Brain microvascular endothelial cell (primary cell): ENCODE measurements around the gene TXNRD2.

Experiments used
- DNase-seq: peaks from one replicate; pipeline ENCODE4 v3.0.0-alpha.2; 2020
- H3K27ac ChIP-seq: fragments of 250-450 bp; sonication (Bioruptor Pico); 2 replicates; pipeline ENCODE4 v1.5.1; 2020; ENCODE audit warnings: mild to moderate bottlenecking, moderate library complexity
- H3K27me3 ChIP-seq: fragments of 250-450 bp; sonication (Bioruptor Pico); replicated peaks from 2 replicates; pipeline ENCODE4 v1.5.1; 2020; ENCODE audit warnings: mild to moderate bottlenecking
- H3K36me3 ChIP-seq: fragments of 250-450 bp; sonication (Bioruptor Pico); replicated peaks from 2 replicates; pipeline ENCODE4 v1.5.1; 2020; ENCODE audit warnings: mild to moderate bottlenecking
- H3K4me3 ChIP-seq: 2 replicates; pipeline ENCODE4 v1.5.1; 2011; ENCODE audit warnings: low read depth, mild to moderate bottlenecking, control low read depth, low read length, moderate library complexity
- in situ Hi-C: cut with HindIII; loops from 2 replicates; pipeline ENCODE4 v1.10.0; 2017; ENCODE audit warnings: low sequenced_read_pairs, low pct_ligation_motif_present
- TF ChIP-seq, protein P1 (sequence below): IDR thresholded peaks from 2 replicates; pipeline ENCODE4 v1.5.1; 2011; ENCODE audit warnings: low read depth, mild to moderate bottlenecking, moderate library complexity, low read length, control low read depth, inconsistent platforms; ENCODE audit errors: missing control alignments

Gene TXNRD2

DNA sequence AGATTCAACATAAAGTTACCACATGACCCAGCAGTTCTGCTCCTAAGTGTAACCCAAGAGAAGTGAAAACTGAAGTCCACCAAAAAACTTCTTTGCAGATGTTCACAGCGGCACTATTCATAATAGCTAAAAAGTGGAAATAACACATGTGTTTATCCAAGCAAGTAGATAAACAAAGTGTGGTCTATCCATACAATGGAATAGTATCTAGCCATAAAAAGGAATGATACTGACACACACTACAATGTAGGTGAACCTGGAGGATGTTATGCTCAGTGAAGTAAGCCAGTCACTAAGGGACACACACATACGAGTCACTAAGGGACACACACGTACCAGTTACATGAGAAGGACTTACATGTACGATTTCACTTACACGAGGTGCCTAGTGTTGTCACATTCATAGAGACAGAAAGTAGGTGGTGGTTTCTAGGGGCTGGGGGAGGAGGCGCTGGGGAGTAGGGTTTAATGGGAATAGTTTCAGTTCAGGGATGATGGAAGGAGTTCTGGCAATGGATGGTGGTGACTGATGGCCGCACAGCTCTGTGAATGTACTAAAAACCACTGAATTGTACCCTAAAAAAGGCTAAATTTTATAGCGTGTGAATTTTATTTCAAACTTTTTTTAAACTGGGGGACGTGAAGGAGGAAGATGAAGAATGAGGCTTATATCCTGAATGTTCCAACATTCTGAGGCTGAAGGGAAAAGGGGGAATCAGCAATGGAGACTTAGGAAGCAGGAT is 27.2 kb downstream of the TXNRD2 start:
- Histone ChIP-seq H3K4me3 (no peak overlapping the region), H3K36me3 (peaks cover 52% of the 10 kb centered on the region), H3K27ac (no peak overlapping the region), H3K27me3 (no peaks in the 10 kb centered on the region)
- TF ChIP-seq, protein P1, sequence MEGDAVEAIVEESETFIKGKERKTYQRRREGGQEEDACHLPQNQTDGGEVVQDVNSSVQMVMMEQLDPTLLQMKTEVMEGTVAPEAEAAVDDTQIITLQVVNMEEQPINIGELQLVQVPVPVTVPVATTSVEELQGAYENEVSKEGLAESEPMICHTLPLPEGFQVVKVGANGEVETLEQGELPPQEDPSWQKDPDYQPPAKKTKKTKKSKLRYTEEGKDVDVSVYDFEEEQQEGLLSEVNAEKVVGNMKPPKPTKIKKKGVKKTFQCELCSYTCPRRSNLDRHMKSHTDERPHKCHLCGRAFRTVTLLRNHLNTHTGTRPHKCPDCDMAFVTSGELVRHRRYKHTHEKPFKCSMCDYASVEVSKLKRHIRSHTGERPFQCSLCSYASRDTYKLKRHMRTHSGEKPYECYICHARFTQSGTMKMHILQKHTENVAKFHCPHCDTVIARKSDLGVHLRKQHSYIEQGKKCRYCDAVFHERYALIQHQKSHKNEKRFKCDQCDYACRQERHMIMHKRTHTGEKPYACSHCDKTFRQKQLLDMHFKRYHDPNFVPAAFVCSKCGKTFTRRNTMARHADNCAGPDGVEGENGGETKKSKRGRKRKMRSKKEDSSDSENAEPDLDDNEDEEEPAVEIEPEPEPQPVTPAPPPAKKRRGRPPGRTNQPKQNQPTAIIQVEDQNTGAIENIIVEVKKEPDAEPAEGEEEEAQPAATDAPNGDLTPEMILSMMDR, result no peak
- DNase-seq, result no peak
- in situ Hi-C loops, result no loop called here

DNA sequence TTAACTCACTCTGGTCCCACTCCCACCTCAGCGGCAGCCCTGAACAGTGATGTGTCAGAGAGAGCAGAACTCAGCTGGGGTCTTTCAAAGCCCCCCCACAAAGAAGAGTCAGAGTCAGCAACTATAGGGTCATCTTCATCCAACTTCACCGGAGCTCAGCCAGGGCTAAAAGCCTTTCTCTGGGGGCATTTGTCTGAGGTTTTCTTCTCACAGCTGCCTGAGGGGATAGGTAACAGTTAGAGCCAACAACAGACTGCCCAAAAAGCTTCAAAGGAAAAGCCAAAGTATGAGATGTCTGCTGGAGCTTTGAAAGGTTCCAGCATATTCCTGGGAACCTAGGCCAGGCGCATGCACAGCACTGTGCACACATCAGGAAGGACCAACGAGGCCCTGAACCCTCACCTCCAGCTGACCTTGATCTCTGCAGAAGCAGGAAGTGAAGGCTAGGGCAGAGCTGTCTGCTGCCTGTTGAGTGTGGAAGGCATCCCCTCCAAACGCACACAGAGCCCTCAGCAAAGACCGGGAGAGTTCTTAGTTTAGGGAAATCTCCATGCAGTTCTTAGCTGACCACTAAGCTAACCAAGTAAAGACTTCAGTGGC is 28.2 kb downstream of the TXNRD2 start:
- no peak for DNase-seq
- no peaks in the 10 kb centered on the region for H3K27me3 ChIP-seq
- in situ Hi-C loops, result no loop called here
- H3K4me3 ChIP-seq, result no peak overlapping the region
- no peak overlapping the region for H3K27ac ChIP-seq
- TF ChIP-seq, protein P1, result no peak
- peaks cover 50% of the 10 kb centered on the region for H3K36me3 ChIP-seq

DNA sequence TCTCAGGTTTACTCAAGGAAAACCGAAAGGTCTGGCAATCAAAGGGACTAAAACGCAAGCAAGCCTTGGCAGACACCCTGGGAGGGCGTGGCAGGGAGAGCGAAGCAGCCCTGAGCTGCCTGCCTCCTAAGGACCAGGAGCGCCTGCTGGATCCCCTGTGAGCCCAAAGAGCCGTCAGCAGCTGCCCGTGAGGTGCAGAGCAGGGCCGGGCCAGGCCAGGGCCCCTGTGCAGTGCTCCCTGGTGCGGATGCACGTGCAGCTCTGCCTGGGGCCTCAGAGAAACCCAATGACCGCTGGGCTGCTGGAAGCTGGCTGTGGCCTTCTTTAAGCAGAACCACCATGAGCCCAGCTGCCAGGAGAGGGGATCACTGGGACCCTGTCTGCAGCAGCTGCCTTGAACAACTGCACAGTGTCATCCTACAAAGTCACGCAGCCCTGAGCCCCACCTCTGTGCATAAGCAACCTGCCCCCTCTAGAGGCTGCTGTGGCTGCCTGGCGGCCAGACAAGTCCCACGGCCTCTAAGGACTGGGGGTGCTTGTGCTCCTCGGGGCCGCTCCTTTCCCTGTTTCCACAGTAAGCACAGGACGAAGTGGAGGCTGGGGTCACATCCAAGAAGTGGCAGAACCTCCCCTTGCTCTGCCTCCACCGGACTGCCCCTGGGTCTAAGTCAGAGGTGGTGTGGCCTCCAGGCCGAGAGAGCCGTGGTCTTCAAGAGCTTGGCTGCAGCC is 29.2 kb downstream of the TXNRD2 start:
- DNase-seq, result no peak
- H3K27me3 ChIP-seq, result no peaks in the 10 kb centered on the region
- H3K36me3 ChIP-seq, result peaks cover 41% of the 10 kb centered on the region
- TF ChIP-seq, protein P1, result peak; percentile 32
- H3K4me3 ChIP-seq, result no peak overlapping the region
- no peak overlapping the region for H3K27ac ChIP-seq
- in situ Hi-C loops, result no loop called here

DNA sequence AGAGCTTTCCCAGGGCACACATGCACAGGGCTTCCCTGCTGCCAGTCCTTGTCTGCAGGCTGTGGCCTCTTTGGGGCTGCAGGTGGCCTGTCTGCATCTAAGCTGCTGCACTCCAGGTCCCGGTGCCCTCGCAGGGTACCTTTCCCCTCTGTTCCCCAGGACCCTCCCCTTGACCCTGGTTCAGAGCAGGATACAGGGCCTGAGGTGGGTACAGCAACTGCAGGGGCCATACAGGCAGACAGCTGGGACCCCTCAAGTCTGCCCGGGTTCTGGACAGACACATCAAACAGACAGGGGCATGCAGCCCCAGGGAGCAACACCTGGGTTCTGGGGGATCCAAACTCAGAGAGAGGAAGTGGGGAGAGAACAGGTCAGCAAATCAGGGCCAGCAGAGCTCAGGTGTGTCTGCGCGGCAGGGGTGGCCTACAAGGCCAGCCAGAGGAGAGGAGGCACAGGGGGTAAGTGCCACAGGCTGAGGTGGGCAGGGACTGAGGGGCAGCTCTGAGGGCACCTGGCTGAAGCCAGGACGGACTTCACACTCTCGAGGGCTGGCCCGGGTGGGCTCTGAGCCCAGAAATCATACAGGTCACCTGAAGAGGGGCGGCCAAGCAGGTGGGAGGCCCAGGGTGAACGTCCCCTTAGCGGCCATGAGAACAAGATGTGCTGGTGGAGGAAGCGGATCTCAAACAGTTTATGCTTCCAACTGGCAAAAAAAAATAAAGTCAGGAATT is 29.9 kb downstream of the TXNRD2 start:
- no peak overlapping the region for H3K27ac ChIP-seq
- TF ChIP-seq, protein P1, result no peak
- no peak overlapping the region for H3K4me3 ChIP-seq
- H3K27me3 ChIP-seq, result no peaks in the 10 kb centered on the region
- in situ Hi-C loops, result no loop called here
- H3K36me3 ChIP-seq, result peaks cover 37% of the 10 kb centered on the region
- no peak for DNase-seq

DNA sequence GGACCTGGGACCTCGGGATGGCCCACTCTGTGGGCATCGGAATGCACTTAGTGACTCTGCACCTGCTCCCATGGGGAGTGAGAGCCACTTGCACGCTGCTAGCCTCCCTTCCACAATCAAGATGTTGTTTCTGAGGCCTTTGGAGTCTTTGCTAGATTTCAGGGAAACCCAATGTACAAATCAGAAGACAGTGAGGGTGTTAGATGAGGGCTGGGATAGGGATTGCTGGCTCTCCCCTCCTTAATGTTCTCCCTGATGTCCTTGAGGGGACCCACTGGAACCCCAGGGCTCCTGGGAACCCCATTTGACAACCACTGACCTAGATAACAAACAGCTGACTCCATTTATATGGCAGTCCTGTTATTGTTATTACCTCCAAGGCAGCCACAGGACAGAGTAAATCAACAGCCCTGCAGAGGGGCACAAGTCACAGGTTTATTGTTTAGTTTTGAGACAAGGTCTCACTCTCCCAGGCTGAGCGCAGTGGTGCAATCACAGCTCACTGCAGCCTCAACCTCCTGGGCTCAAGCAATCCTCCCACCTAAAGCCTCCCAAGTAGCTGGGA is 31.4 kb downstream of the TXNRD2 start:
- Histone ChIP-seq H3K27ac (no peak overlapping the region), H3K27me3 (no peaks in the 10 kb centered on the region), H3K4me3 (no peak overlapping the region), H3K36me3 (peaks cover 28% of the 10 kb centered on the region)
- TF ChIP-seq, protein P1, result no peak
- in situ Hi-C loops, result no loop called here
- DNase-seq, result no peak
